GM12878 (cell line): Measurements from ENCODE around the gene KIR3DL3. TPM values are rescaled to one million over a fixed set of nuclear protein-coding genes. Genes with fewer than 3 reads are reported as not detected.

Experiments
- ATAC-seq: fragments of 200-7000 bp; cut with Tn5 transposase; 3 replicates; pipeline ENCODE4 v1.9.1; 2020; ENCODE audit warnings: mild to moderate bottlenecking, moderate library complexity
- BruUV-seq: library from RNA; stranded (reverse); fragments of 400-500 nt; replicated peaks from 2 replicates; lab custom pipeline; 2021; lab: Mats Ljungman, UMichigan
- CTCF ChIA-PET: fragments of 300-600 bp; sonication (Branson Sonifier 250); formaldehyde crosslinking; extraction: SDS; loops from one replicate; lab custom pipeline; 2021; ENCODE audit warnings: inconsistent platforms; lab: Yijun Ruan, JAX
- POLR2A ChIA-PET: fragments of 350-600 bp; formaldehyde crosslinking; extraction: SDS; loops from one replicate; lab custom pipeline; 2021; ENCODE audit warnings: inconsistent platforms; lab: Charles Lee
- RAD21 ChIA-PET: fragments of 300-600 bp; sonication (Branson Sonifier 250); formaldehyde crosslinking; loops from one replicate; lab custom pipeline; 2023; ENCODE audit warnings: antibody characterized with exemption; ENCODE audit not compliant: unreplicated experiment; lab: Charles Lee
- SMC1A ChIA-PET: fragments of 300-600 bp; sonication (Branson Sonifier 250); formaldehyde crosslinking; loops from one replicate; lab custom pipeline; 2023; ENCODE audit not compliant: unreplicated experiment, uncharacterized antibody; lab: Charles Lee
- DNase-seq: peaks from one replicate; pipeline ENCODE4 v3.0.0-alpha.2; 2011; ENCODE audit warnings: low read depth, low spot score
- FAIRE-seq: peaks from 3 replicates; lab custom pipeline; 2011; peaks lifted over from hg19 to GRCh38; lab: Jason Lieb, UNC
- H2AFZ ChIP-seq: 2 replicates; pipeline ENCODE4 v1.6.0; 2011; ENCODE audit warnings: low read depth, low read length, control low read depth; ENCODE audit not compliant: control insufficient read depth
- H3K27ac ChIP-seq: 2 replicates; pipeline ENCODE4 v1.5.1; 2011; ENCODE audit warnings: control low read depth; ENCODE audit not compliant: control insufficient read depth, insufficient read depth
- H3K27me3 ChIP-seq, 2 experiments: replicated peaks in 1 of 2; 2 replicates each; pipeline versions ENCODE4 v1.6.0 to v1.6.1; 2011; ENCODE audit warnings: low read length in 1 of 2; ENCODE audit not compliant: control insufficient read depth in 2 of 2, insufficient read depth in 2 of 2
- H3K36me3 ChIP-seq, 2 experiments: 2 replicates each; pipeline ENCODE4 v1.5.1; 2011; ENCODE audit warnings: low read length in 1 of 2; ENCODE audit not compliant: control insufficient read depth in 2 of 2, insufficient read depth in 2 of 2
- H3K4me1 ChIP-seq: 2 replicates; pipeline ENCODE4 v1.6.1; 2011; ENCODE audit warnings: mild to moderate bottlenecking, low read length, moderate library complexity, mixed read lengths; ENCODE audit not compliant: control insufficient read depth, insufficient read depth
- H3K4me2 ChIP-seq: 2 replicates; pipeline ENCODE4 v1.6.0; 2011; ENCODE audit warnings: control low read depth; ENCODE audit not compliant: control insufficient read depth, insufficient read depth
- H3K4me3 ChIP-seq: fragments of 200-600 bp; sonication (generic); 2 replicates; pipeline ENCODE4 v1.5.1; 2016
- H3K79me2 ChIP-seq: 2 replicates; pipeline ENCODE4 v1.6.0; 2011; ENCODE audit warnings: low read length; ENCODE audit not compliant: control insufficient read depth, insufficient read depth
- H3K9ac ChIP-seq: 2 replicates; pipeline ENCODE4 v1.8.0; 2011; ENCODE audit warnings: low read length, control low read depth, mixed read lengths; ENCODE audit not compliant: control insufficient read depth, insufficient read depth
- H3K9me3 ChIP-seq: replicated peaks from 3 replicates; pipeline ENCODE4 v1.5.1; 2011; ENCODE audit warnings: mild to moderate bottlenecking, low read length; ENCODE audit not compliant: control insufficient read depth, insufficient read depth
- H4K20me1 ChIP-seq: 2 replicates; pipeline ENCODE4 v1.6.0; 2011; ENCODE audit not compliant: control insufficient read depth, insufficient read depth
- BMI1 ChIP-seq: fragments of 450-650 bp; IDR thresholded peaks from 2 replicates; pipeline ENCODE4 v1.6.1; 2016; ENCODE audit warnings: mild to moderate bottlenecking, moderate library complexity, borderline replicate concordance
- CBFB ChIP-seq: IDR thresholded peaks from 2 replicates; pipeline ENCODE4 v1.6.1; 2016; ENCODE audit warnings: antibody characterized with exemption, low read depth
- FOS ChIP-seq: IDR thresholded peaks from 3 replicates; pipeline ENCODE4 v1.6.1; 2011; ENCODE audit warnings: borderline replicate concordance; ENCODE audit not compliant: insufficient read length; ENCODE audit errors: extremely low read depth
- HCFC1 ChIP-seq: fragments of 150-350 bp; IDR thresholded peaks from 2 replicates; pipeline ENCODE4 v1.6.1; 2014; ENCODE audit warnings: low read length
- KAT2A ChIP-seq: conservative IDR thresholded peaks from 2 replicates; pipeline ENCODE4 v1.6.1; 2011; ENCODE audit warnings: low read depth, low read length; ENCODE audit not compliant: control insufficient read depth
- KLF5 ChIP-seq: fragments of 450-650 bp; IDR thresholded peaks from 2 replicates; pipeline ENCODE4 v1.6.1; 2014; ENCODE audit warnings: mild to moderate bottlenecking; ENCODE audit not compliant: partially characterized antibody
- MLLT1 ChIP-seq: fragments of 450-650 bp; IDR thresholded peaks from 2 replicates; pipeline ENCODE4 v1.6.1; 2016; ENCODE audit warnings: mild to moderate bottlenecking
- NRF1 ChIP-seq: conservative IDR thresholded peaks from 2 replicates; pipeline ENCODE4 v1.6.1; 2011; ENCODE audit warnings: mild to moderate bottlenecking, low read depth, low read length, improper control_type of control experiment
- POU2F2 ChIP-seq: IDR thresholded peaks from 3 replicates; pipeline ENCODE4 v1.6.1; 2011; ENCODE audit warnings: low read depth, mild to moderate bottlenecking, low read length, borderline replicate concordance
- RAD51 ChIP-seq: fragments of 450-650 bp; IDR thresholded peaks from 2 replicates; pipeline ENCODE4 v1.6.1; 2016; ENCODE audit warnings: moderate library complexity, mild to moderate bottlenecking, inconsistent platforms
- SIN3A ChIP-seq: IDR thresholded peaks from 2 replicates; pipeline ENCODE4 v1.6.1; 2012; ENCODE audit warnings: low read depth, low read length, improper control_type of control experiment
- WGBS: methylation state at CpG from one replicate; pipeline ENCODE4 v1.1.6; 2016; ENCODE audit warnings: low lambda C conversion rate; ENCODE audit not compliant: insufficient replicate concordance, insufficient coverage; ENCODE audit errors: missing lambda C conversion rate; 5-methylcytosine and 5-hydroxymethylcytosine counted together
- in situ Hi-C: fragments of 300-500 bp; cut with MboI; formaldehyde crosslinking; loops from 9 replicates; pipeline ENCODE4 v1.14.3; 2018; ENCODE audit warnings: mixed read lengths
- intact Hi-C: fragments of 100-400 bp; cut with micrococcal nuclease; formaldehyde crosslinking; loops from one replicate; pipeline ENCODE4 v1.14.2; 2022; ENCODE audit not compliant: unreplicated experiment
- polyA plus RNA-seq, 11 experiments: library from polyadenylated mRNA; depleted of rRNA in 4 of 11; unstranded in 6 of 11; stranded (reverse) in 5 of 11; fragments of >200 nt; fragmentation: Nextera tagmentation in 4 of 11; fragmentation: Illumina TruSeq in 1 of 11; extraction: Ambion mirVana in 4 of 11; extraction: Trizol in 1 of 11; gene quantifications; 1 replicate in 1 of 11; 2 replicates in 10 of 11; pipeline versions ENCODE4 v1.2.1 to v1.2.3, GENCODE V29; 2011 to 2016; ENCODE audit warnings: inconsistent platforms in 2 of 11, missing spikeins in 2 of 11, low read depth in 1 of 11
- total RNA-seq, 4 experiments: library from RNA; depleted of rRNA in 3 of 4; stranded (reverse); fragments of >200 nt in 3 of 4; fragmentation: Illumina TruSeq in 1 of 4; extraction: Trizol in 1 of 4; gene quantifications; 2 replicates each; pipeline versions ENCODE4 v1.2.1 to v1.2.3, GENCODE V29; 2013 to 2021

KIR3DL3 gene
- total and polyA plus RNA-seq, 10 of the 15 experiments (the other 5 are each of a cell fraction or from before 2014, with no cell fraction given): not detected

GRCh38 chr19:54725321-54725720 lies 1.1 kb downstream of the KIR3DL3 start (continued):
- no peak for TF ChIP-seq BMI1
- TF ChIP-seq POU2F2: no peak
- TF ChIP-seq FOS: no peak
- no peak for TF ChIP-seq RAD51
- TF ChIP-seq HCFC1: no peak
- no peak for TF ChIP-seq NRF1
- TF ChIP-seq KAT2A: no peak
- TF ChIP-seq, all 136 proteins: peak for 0

- FAIRE-seq: no peak
- H3K9me3 ChIP-seq: no peaks in the 10 kb centered on the region
- H3K36me3 ChIP-seq: no peaks in the 10 kb centered on the region
- in situ Hi-C loops: no loop called here
- SMC1A ChIA-PET: no interaction called here
- H4K20me1 ChIP-seq: no peaks in the 10 kb centered on the region
- BruUV-seq: no TSS peak
- RAD21 ChIA-PET: no interaction called here
- no peak overlapping the region for H3K4me3 ChIP-seq
- TF ChIP-seq CBFB (no peak), SIN3A (no peak), KLF5 (no peak), MLLT1 (no peak)
- TF ChIP-seq, all 136 proteins: peak for 0
- Histone ChIP-seq H3K27me3 (no peaks in the 10 kb centered on the region; a peak in 1 of 4 replicates), H3K27ac (no peak overlapping the region), H3K4me1 (no peaks in the 10 kb centered on the region), H2AFZ (no peak overlapping the region), H3K9ac (no peak overlapping the region), H3K79me2 (no peaks in the 10 kb centered on the region), H3K4me2 (no peak overlapping the region)
- CTCF ChIA-PET: no interaction called here
- POLR2A ChIA-PET: no interaction called here
- DNase-seq (no peak), ATAC-seq (no peak)
- intact Hi-C loops: no loop called here
- WGBS: 24% methylated on average over 10 of the region's 10 CpGs
Measured at GRCh38 chr19:54727562-54727961, 3.3 kb downstream of the KIR3DL3 start.
